ENCODE data around the gene CCDC177.

CCDC177 gene

DNA sequence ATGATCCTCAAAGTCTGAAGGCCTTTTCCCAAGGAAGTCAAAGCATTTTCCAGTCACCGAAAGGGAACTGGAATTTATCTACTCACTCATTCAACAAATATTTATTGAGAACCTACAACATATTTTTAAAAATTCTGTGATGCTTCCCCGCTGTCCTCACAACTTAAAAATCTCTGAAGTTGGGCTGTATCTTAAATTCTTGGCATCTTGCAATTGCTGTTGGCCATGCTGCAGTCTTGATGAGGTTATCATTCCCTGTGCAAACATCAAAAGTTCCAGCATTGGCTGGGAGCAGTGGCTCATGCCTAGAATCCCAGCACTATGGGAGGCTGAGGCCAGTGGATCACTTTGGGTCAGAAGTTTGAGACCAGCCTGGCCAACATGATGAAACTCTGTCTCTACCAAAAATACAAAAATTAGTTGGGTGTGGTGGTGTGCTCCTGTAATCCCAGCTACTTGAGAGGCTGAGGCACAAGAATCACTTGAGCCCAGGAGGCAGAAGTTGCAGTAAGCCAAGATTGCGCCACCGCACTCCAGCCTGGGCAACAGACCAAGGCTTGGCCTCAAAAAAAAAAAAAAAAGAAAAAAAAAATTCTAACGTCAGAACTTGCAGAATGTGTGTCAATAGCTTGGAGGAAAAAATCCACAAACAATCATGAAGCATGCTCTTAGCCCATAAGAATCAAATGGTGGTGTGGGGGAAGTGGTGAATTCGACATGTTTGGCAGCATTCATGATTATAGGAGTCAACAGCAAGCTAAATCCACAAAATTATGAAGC lies 34.9 kb downstream of the CCDC177 start:
- Histone ChIP-seq H3K27ac (ENCODE audit: low read length) (no peak overlapping the region), H3K36me3 (ENCODE audit: insufficient read depth, low read length) (no peaks in the 10 kb centered on the region), H3K4me3 (ENCODE audit: low read depth in 1 of 2, low read length in 2 of 2) (no peak overlapping the region), H3K9ac (ENCODE audit: low read depth, low read length) (no peak overlapping the region), H3K79me2 (ENCODE audit: insufficient read depth, low read length) (no peaks in the 10 kb centered on the region), H3K4me2 (ENCODE audit: insufficient read depth, low read length) (no peak overlapping the region), H4K20me1 (ENCODE audit: insufficient read depth, low read length) (no peaks in the 10 kb centered on the region), H3K4me1 (ENCODE audit: insufficient read depth, low read length) (no peaks in the 10 kb centered on the region), H3K27me3 (ENCODE audit: insufficient read depth, low read length, poor library complexity) (peaks cover 30% of the 10 kb centered on the region), H2AFZ (ENCODE audit: low read depth, low read length) (no peak overlapping the region), H3K9me3 (ENCODE audit: insufficient read depth, low read length, severe bottlenecking) (no peaks in the 10 kb centered on the region)
- ATAC-seq (ENCODE audit: insufficient read depth, low read depth) (no peak), DNase-seq (no peak)
- TF ChIP-seq EZH2 (IDR thresholded peaks at IDR 0.05; ENCODE audit: borderline replicate concordance, low read depth, low read length, severe bottlenecking): no peak
- TF ChIP-seq, protein P1, sequence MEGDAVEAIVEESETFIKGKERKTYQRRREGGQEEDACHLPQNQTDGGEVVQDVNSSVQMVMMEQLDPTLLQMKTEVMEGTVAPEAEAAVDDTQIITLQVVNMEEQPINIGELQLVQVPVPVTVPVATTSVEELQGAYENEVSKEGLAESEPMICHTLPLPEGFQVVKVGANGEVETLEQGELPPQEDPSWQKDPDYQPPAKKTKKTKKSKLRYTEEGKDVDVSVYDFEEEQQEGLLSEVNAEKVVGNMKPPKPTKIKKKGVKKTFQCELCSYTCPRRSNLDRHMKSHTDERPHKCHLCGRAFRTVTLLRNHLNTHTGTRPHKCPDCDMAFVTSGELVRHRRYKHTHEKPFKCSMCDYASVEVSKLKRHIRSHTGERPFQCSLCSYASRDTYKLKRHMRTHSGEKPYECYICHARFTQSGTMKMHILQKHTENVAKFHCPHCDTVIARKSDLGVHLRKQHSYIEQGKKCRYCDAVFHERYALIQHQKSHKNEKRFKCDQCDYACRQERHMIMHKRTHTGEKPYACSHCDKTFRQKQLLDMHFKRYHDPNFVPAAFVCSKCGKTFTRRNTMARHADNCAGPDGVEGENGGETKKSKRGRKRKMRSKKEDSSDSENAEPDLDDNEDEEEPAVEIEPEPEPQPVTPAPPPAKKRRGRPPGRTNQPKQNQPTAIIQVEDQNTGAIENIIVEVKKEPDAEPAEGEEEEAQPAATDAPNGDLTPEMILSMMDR (IDR thresholded peaks at IDR 0.05; ENCODE audit: borderline replicate concordance, extremely low read depth, low read length, poor library complexity, severe bottlenecking): no peak

DNA sequence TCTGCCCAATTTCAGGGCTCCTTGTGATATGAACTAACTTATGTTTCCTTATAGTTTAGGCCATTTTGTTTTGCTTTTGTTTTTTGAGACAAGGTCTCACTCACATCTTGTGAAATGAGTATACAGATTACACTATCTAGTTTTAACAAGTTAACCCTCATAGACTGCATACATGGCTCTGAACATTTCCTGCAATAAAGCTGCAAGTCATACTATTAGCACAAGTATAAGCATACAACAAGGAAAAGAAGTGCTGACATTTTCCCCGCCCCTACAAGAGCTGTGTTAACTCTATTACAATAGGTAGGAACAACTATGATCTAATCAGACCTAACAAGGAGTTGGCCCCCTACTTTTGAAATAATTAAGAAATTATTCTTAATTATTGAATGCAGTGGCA lies 35.9 kb downstream of the CCDC177 start:
- Histone ChIP-seq H3K4me2 (ENCODE audit: insufficient read depth, low read length) (no peak overlapping the region), H3K36me3 (ENCODE audit: insufficient read depth, low read length) (no peaks in the 10 kb centered on the region), H2AFZ (ENCODE audit: low read depth, low read length) (no peak overlapping the region), H3K4me3 (ENCODE audit: low read depth in 1 of 2, low read length in 2 of 2) (no peak overlapping the region), H3K79me2 (ENCODE audit: insufficient read depth, low read length) (no peaks in the 10 kb centered on the region), H3K9me3 (ENCODE audit: insufficient read depth, low read length, severe bottlenecking) (no peaks in the 10 kb centered on the region), H3K4me1 (ENCODE audit: insufficient read depth, low read length) (no peaks in the 10 kb centered on the region), H4K20me1 (ENCODE audit: insufficient read depth, low read length) (no peaks in the 10 kb centered on the region), H3K27me3 (ENCODE audit: insufficient read depth, low read length, poor library complexity) (peaks cover 24% of the 10 kb centered on the region), H3K27ac (ENCODE audit: low read length) (no peak overlapping the region), H3K9ac (ENCODE audit: low read depth, low read length) (no peak overlapping the region)
- no peak for DNase-seq
- ATAC-seq (ENCODE audit: insufficient read depth, low read depth): no peak
- TF ChIP-seq, protein P1 (IDR thresholded peaks at IDR 0.05; ENCODE audit: borderline replicate concordance, extremely low read depth, low read length, poor library complexity, severe bottlenecking): no peak

DNA sequence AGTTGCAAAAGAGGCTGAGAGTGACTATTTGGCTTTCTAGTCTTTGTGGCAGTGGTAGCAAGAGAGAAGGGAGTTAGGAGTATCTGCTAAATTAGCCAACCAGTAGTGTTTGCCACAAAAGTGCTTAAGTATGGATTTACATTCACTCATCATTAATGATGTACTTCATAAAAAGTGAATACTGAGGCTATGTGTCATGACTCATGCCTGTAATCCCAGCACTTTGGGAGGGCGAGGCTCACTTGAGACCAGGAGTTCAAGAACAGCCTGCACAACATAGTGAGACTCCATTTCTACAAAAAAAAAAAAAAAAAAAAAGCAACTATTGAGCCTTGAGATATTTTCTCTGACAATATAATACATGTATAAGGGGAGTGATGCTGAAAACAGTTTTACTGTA lies 36.8 kb downstream of the CCDC177 start:
- Histone ChIP-seq H3K9me3 (ENCODE audit: insufficient read depth, low read length, severe bottlenecking) (no peaks in the 10 kb centered on the region), H2AFZ (ENCODE audit: low read depth, low read length) (no peak overlapping the region), H3K4me3 (ENCODE audit: low read depth in 1 of 2, low read length in 2 of 2) (no peak overlapping the region), H3K9ac (ENCODE audit: low read depth, low read length) (no peak overlapping the region), H3K27ac (ENCODE audit: low read length) (no peak overlapping the region), H3K36me3 (ENCODE audit: insufficient read depth, low read length) (no peaks in the 10 kb centered on the region), H3K4me1 (ENCODE audit: insufficient read depth, low read length) (no peaks in the 10 kb centered on the region), H4K20me1 (ENCODE audit: insufficient read depth, low read length) (no peaks in the 10 kb centered on the region), H3K4me2 (ENCODE audit: insufficient read depth, low read length) (no peak overlapping the region), H3K79me2 (ENCODE audit: insufficient read depth, low read length) (no peaks in the 10 kb centered on the region), H3K27me3 (ENCODE audit: insufficient read depth, low read length, poor library complexity) (peaks cover 15% of the 10 kb centered on the region)
- TF ChIP-seq, protein P1 (IDR thresholded peaks at IDR 0.05; ENCODE audit: borderline replicate concordance, extremely low read depth, low read length, poor library complexity, severe bottlenecking): no peak
- ATAC-seq (ENCODE audit: insufficient read depth, low read depth): no peak
- no peak for DNase-seq
